GM06990 (cell line): Measurements from ENCODE around the gene AKT1.
"Not testable (repeated sequence)": the region's sequence is repeated elsewhere in the genome, so short reads cannot be mapped to it uniquely, and the experiment has no call there.

Source experiments
- DNase-seq: peaks from one replicate; pipeline ENCODE4 v3.0.0-alpha.2; 2011; ENCODE audit not compliant: insufficient read length; ENCODE audit errors: extremely low read depth
- H3K27me3 ChIP-seq: replicated peaks from 2 replicates; pipeline ENCODE4 v1.6.0; 2011; ENCODE audit warnings: low read length; ENCODE audit not compliant: control insufficient read depth, insufficient read depth
- H3K36me3 ChIP-seq: 2 replicates; pipeline ENCODE4 v1.5.1; 2011; ENCODE audit warnings: low read length; ENCODE audit not compliant: control insufficient read depth, insufficient read depth
- H3K4me3 ChIP-seq: replicated peaks from 2 replicates; pipeline ENCODE4 v1.5.1; 2011; ENCODE audit warnings: low read depth, mild to moderate bottlenecking, control low read depth, low read length
- TF ChIP-seq, protein P1 (sequence below): IDR thresholded peaks from 2 replicates; pipeline ENCODE4 v1.5.1; 2011; ENCODE audit warnings: low read length, control low read depth, mild to moderate bottlenecking, inconsistent platforms; ENCODE audit not compliant: insufficient read depth, poor library complexity, severe bottlenecking

Gene AKT1

DNA sequence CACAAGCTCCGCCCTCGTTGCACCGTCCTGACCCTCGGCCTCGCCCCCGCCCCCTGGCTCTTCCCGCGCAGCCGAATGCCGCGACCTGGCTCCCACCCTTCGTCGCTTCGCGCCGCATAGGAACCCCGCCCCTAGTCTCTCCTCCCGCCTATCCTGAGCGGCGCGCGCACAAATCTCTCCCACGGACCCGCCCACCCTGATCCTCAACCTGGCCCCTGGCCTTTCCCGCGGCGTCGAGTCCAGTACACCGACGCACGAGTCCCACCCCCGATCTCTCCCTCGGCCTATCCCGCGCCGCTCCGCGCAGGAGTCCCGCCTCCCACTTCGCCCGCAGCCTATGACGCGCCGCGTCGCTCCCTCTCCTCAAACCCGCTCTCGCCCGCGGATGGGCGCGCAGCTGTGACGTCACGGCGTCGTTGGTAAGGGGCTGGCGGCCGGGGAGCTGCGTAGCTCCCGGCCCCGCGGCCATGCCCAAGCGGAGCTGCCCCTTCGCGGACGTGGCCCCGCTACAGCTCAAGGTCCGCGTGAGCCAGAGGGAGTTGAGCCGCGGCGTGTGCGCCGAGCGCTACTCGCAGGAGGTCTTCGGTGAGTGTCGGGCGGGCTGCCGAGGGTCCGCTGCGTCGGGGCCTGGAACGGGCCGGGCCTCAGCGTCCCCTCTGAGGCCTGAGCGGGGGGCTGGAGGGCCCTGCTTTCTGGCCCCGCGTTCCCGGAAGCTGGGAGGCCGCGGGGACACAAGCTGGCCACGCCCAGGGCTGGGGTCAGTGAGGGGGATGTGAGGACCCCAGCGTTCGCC lies 42.6 kb downstream of the AKT1 start, which contains the start of gene SIVA1:
TSS of gene SIVA1 (plus strand) at position 413 of the 793 bp plus-strand sequence. CDS start at position 468, 55 bp downstream.
- DNase-seq: peak; percentile 100
- TF ChIP-seq, protein P1, sequence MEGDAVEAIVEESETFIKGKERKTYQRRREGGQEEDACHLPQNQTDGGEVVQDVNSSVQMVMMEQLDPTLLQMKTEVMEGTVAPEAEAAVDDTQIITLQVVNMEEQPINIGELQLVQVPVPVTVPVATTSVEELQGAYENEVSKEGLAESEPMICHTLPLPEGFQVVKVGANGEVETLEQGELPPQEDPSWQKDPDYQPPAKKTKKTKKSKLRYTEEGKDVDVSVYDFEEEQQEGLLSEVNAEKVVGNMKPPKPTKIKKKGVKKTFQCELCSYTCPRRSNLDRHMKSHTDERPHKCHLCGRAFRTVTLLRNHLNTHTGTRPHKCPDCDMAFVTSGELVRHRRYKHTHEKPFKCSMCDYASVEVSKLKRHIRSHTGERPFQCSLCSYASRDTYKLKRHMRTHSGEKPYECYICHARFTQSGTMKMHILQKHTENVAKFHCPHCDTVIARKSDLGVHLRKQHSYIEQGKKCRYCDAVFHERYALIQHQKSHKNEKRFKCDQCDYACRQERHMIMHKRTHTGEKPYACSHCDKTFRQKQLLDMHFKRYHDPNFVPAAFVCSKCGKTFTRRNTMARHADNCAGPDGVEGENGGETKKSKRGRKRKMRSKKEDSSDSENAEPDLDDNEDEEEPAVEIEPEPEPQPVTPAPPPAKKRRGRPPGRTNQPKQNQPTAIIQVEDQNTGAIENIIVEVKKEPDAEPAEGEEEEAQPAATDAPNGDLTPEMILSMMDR: no peak
- no peaks in the 10 kb centered on the region for H3K27me3 ChIP-seq
- peaks cover 13% of the 10 kb centered on the region for H3K36me3 ChIP-seq
- peak within 1 kb of the TSS; percentile 98 for H3K4me3 ChIP-seq

DNA sequence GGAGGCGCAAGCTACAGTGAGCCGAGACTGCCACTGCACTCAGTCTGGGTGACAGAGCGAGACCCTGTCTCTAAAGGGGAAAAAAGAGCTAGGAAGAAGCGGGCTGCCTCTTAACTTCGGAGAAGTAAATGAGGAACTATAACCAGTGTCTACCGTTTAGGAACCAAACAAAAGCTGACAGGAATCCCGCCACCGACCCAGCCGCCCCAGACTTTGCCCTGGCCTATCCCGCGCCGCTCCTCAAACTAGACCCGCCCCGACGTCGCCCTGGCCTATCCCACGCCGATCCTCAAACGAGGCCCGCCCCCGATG lies 43.2 kb downstream of the AKT1 start:
- no peak for DNase-seq
- Histone ChIP-seq H3K4me3 (peak overlapping the region; percentile 98), H3K36me3 (peaks cover 10% of the 10 kb centered on the region), H3K27me3 (no peaks in the 10 kb centered on the region)
- TF ChIP-seq, protein P1: no peak

DNA sequence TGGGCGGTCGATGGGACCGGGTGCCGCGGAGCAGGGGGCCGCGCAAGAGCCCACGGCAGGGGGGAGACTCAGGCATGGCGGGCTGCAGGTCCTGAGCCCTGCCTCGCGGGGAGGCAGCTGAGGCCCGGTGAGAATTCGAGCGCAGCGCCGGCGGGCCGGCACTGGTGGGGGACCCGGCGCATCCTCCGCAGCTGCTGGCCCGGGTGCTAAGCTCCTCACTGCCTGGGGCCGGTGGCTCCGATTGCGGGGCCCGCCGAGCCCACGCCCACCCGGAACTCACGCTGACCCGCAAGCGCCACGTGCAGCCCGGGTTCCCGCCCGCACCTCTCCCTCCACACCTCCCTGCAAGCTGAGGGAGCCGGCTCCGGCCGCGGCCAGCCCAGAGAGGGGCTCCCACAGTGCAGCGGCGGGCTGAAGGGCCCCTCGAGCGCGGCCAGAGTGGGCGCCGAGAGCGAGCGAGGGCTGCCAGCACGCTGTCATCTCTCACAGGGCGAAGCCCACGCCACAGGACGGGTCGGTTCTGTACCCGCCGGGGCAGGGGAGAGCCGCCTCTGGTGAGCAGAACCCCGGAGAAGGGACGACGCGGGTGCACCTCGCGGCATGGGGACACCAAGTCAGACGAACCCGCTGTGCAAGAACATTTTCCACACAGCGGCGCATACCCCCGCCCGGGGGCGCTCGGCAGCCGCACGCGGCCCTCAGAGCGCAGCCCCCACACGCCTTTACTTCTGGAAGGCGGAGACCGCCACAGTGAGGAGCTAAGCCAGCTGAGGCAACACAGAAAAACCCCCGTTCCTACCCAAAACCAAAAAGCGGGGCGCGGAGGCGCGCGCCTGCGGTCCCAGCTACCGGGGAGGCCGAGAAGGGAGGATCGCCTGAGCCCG lies 43.8 kb downstream of the AKT1 start:
- Histone ChIP-seq H3K27me3 (no peaks in the 10 kb centered on the region), H3K36me3 (peaks cover 10% of the 10 kb centered on the region), H3K4me3 (peak overlapping the region; percentile 98)
- TF ChIP-seq, protein P1: no peak
- DNase-seq: no peak

DNA sequence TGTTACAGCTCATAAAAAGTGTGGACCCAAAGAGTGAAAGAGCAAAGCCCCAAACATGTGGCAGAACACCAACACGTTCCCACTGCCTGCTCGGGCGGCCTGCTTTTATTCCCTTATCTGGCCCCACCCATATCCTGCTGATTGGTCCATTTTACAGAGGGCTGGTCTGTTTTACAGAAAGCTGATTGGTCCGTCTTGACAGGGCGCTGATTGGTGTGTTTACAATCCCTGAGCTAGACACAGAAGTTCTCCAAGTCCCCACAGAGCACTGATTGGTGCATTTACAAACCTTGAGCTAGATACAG lies 44.8 kb downstream of the AKT1 start:
- H3K27me3 ChIP-seq, H3K4me3 ChIP-seq, H3K36me3 ChIP-seq, DNase-seq: not testable (repeated sequence)

DNA sequence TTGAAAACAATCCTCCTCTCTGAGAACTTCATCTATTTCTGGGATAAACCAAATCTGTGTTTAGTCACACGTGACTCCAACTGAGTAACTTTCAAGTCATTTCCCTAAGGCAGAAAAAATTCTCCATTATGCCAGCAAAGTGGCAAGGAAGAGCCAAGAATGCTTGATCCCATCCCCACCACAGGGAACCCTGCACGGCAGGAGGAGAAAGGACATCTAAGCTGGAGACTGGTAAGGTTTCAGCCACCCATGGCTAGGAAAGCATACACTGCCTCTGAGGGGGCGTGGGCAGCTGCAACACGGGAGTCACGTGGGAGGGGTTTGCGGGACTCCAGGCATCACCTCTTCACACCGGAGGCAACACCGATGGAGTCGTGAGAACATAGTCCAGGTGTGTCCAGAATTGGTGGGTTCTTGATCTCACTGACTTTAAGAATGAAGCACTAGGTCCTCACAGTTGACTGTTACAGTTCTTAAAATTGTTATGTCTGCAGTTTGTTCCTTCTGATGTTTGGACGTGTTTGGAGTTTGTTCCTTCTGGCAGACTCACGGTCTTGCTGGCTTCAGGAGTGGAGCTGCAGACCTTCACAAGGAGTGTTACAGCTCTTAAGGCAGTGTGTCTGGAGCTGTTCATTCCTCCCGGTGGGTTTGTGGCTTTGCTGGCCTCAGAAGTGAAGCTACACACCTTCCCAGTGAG lies 45.3 kb downstream of the AKT1 start:
- Histone ChIP-seq H3K4me3 (no peak overlapping the region), H3K36me3 (peaks cover under 1% of the 10 kb centered on the region; the same call in 1 of the 2 replicates), H3K27me3 (no peaks in the 10 kb centered on the region)
- no peak for DNase-seq
- TF ChIP-seq, protein P1: no peak
